HEK293T (cell line): ENCODE measurements around the gene INO80D.

Experiments
- CTCF ChIA-PET: fragments of 350-600 bp; formaldehyde crosslinking; extraction: SDS; loops from one replicate; lab custom pipeline; 2021; ENCODE audit warnings: antibody characterized with exemption, inconsistent platforms; lab: Yijun Ruan, JAX
- POLR2A ChIA-PET: fragments of 350-600 bp; formaldehyde crosslinking; extraction: SDS; loops from one replicate; lab custom pipeline; 2020; ENCODE audit warnings: antibody characterized with exemption, inconsistent platforms; lab: Yijun Ruan, JAX
- DNase-seq: peaks from one replicate; pipeline ENCODE4 v3.0.0; 2012; ENCODE audit warnings: mixed read lengths; ENCODE audit errors: extremely low spot score
- ARNT ChIP-seq: fragments of 450-650 bp; IDR thresholded peaks from 2 replicates; pipeline ENCODE4 v1.6.1; 2017; ENCODE audit warnings: mild to moderate bottlenecking
- BHLHE40 ChIP-seq: fragments of 450-650 bp; IDR thresholded peaks from 2 replicates; pipeline ENCODE4 v1.6.1; 2016; ENCODE audit warnings: mild to moderate bottlenecking, moderate library complexity, borderline replicate concordance
- CTBP1 ChIP-seq: fragments of 450-650 bp; IDR thresholded peaks from 2 replicates; pipeline ENCODE4 v1.6.1; 2016; ENCODE audit warnings: borderline replicate concordance
- ELF4 ChIP-seq: fragments of 450-650 bp; IDR thresholded peaks from 2 replicates; pipeline ENCODE4 v1.6.1; 2017; ENCODE audit warnings: antibody characterized with exemption
- FOXA1 ChIP-seq: fragments of 450-650 bp; IDR thresholded peaks from 2 replicates; pipeline ENCODE4 v1.6.1; 2016; ENCODE audit warnings: mild to moderate bottlenecking
- FOXK2 ChIP-seq: fragments of 450-650 bp; IDR thresholded peaks from 2 replicates; pipeline ENCODE4 v1.6.1; 2016; ENCODE audit warnings: mild to moderate bottlenecking
- FOXM1 ChIP-seq: fragments of 450-650 bp; IDR thresholded peaks from 2 replicates; pipeline ENCODE4 v1.6.1; 2017; ENCODE audit warnings: mild to moderate bottlenecking, borderline replicate concordance
- HDGF ChIP-seq: fragments of 450-650 bp; IDR thresholded peaks from 2 replicates; pipeline ENCODE4 v1.6.1; 2017; ENCODE audit warnings: antibody characterized with exemption, borderline replicate concordance
- L3MBTL2 ChIP-seq: fragments of 450-650 bp; conservative IDR thresholded peaks from 2 replicates; pipeline ENCODE4 v1.6.1; 2016; ENCODE audit warnings: mild to moderate bottlenecking
- LEF1 ChIP-seq: fragments of 450-650 bp; IDR thresholded peaks from 2 replicates; pipeline ENCODE4 v1.6.1; 2017; ENCODE audit warnings: mild to moderate bottlenecking, borderline replicate concordance
- NFRKB ChIP-seq: fragments of 450-650 bp; IDR thresholded peaks from 2 replicates; pipeline ENCODE4 v1.6.1; 2016; ENCODE audit warnings: mild to moderate bottlenecking, moderate library complexity
- PKNOX1 ChIP-seq: fragments of 450-650 bp; IDR thresholded peaks from 2 replicates; pipeline ENCODE4 v1.6.1; 2016
- SP1 ChIP-seq: fragments of 450-650 bp; IDR thresholded peaks from 2 replicates; pipeline ENCODE4 v1.6.1; 2017
- SUZ12 ChIP-seq: fragments of 450-650 bp; IDR thresholded peaks from 2 replicates; pipeline ENCODE4 v1.6.1; 2016; ENCODE audit warnings: mild to moderate bottlenecking
- TARDBP ChIP-seq: fragments of 450-650 bp; IDR thresholded peaks from 2 replicates; pipeline ENCODE4 v1.6.1; 2016
- ZNF384 ChIP-seq: fragments of 450-650 bp; IDR thresholded peaks from 2 replicates; pipeline ENCODE4 v1.6.1; 2016

INO80D gene

GRCh38 chr2:205970348-205970747 is 115.6 kb downstream of the INO80D start:
- TF ChIP-seq HDGF (no peak), LEF1 (no peak), SUZ12 (no peak), PKNOX1 (no peak), BHLHE40 (no peak), NFRKB (no peak), CTBP1 (no peak), L3MBTL2 (no peak), ARNT (no peak), FOXK2 (no peak), FOXA1 (no peak), FOXM1 (no peak)
- CTCF ChIA-PET = interaction anchor here (1.8 kb wide), 1 partner anchor 44 kb away, joined by 4 read pairs; no protein-coding TSS in a partner anchor
- no peak for DNase-seq
- POLR2A ChIA-PET = no interaction called here

DNA sequence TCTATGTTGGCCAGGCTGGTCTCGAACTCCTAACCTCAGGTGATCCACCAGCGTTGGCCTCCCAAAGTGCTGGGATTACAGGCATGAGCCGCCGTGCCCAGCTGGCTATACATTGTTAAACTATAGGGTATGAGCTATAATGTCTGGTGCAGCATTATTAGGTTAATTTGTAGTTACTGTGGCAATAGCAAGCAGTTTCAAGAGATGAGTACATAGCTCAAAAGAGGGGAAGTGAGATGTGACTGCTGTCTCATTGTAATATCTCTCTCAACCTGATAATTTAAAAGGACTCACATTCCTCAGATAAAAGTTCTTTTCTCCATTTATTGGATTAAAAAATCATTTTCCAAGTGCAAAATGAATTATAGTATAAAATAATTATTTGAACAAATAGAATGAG is 116.4 kb downstream of the INO80D start:
- POLR2A ChIA-PET = no interaction called here
- CTCF ChIA-PET = interaction anchor here (1.1 to 1.2 kb wide), 2 partner anchors 14 to 22 kb away, joined by 4 to 5 read pairs; no protein-coding TSS in a partner anchor
- TF ChIP-seq ZNF384 (no peak), FOXA1 (no peak), FOXK2 (no peak), LEF1 (no peak)
- no peak for DNase-seq

- ChIA-PET POLR2A (no interaction called here), CTCF (no interaction called here)
Observed at GRCh38 chr2:205967391-205968075, 118.4 kb downstream of the INO80D start.

GRCh38 chr2:205965707-205966106 is 120.3 kb downstream of the INO80D start:
- ChIA-PET POLR2A (no interaction called here), CTCF (no interaction called here)
- no peak for TF ChIP-seq SUZ12
- no peak for TF ChIP-seq ARNT
- no peak for TF ChIP-seq TARDBP
- no peak for TF ChIP-seq HDGF
- no peak for TF ChIP-seq L3MBTL2
- TF ChIP-seq BHLHE40 = no peak
- no peak for TF ChIP-seq ELF4
- TF ChIP-seq CTBP1 = no peak
- no peak for TF ChIP-seq SP1
- TF ChIP-seq FOXM1 = no peak
- TF ChIP-seq PKNOX1 = no peak
- TF ChIP-seq ZNF384 = no peak
- no peak for TF ChIP-seq FOXK2
- no peak for TF ChIP-seq LEF1
- no peak for TF ChIP-seq FOXA1
- no peak for DNase-seq

More at GRCh38 chr2:205967391-205968075, 118.4 kb downstream of the INO80D start:
- DNase-seq = no peak
- TF ChIP-seq CTBP1 = no peak
- no peak for TF ChIP-seq FOXA1
- no peak for TF ChIP-seq L3MBTL2
- TF ChIP-seq ZNF384 = no peak
- TF ChIP-seq NFRKB = no peak
- no peak for TF ChIP-seq SUZ12
- no peak for TF ChIP-seq LEF1
- TF ChIP-seq HDGF = no peak
- TF ChIP-seq SP1 = no peak
- no peak for TF ChIP-seq ELF4
- TF ChIP-seq PKNOX1 = no peak
- no peak for TF ChIP-seq ARNT
- no peak for TF ChIP-seq BHLHE40
- TF ChIP-seq TARDBP = no peak
- no peak for TF ChIP-seq FOXK2
- TF ChIP-seq FOXM1 = no peak

GRCh38 chr2:205964111-205964761 is 121.7 kb downstream of the INO80D start:
- no peak for DNase-seq
- ChIA-PET CTCF (interaction anchor here (0.6 kb wide), 1 partner anchor 38 kb away, joined by 3 read pairs; no protein-coding TSS in a partner anchor), POLR2A (no interaction called here)

More at GRCh38 chr2:205964111-205964761, 121.7 kb downstream of the INO80D start:
- TF ChIP-seq HDGF (no peak), NFRKB (no peak), SUZ12 (no peak), LEF1 (no peak), BHLHE40 (no peak), L3MBTL2 (no peak), PKNOX1 (no peak), ARNT (no peak), SP1 (no peak), TARDBP (no peak), CTBP1 (no peak), FOXK2 (no peak), ELF4 (no peak), ZNF384 (no peak), FOXA1 (no peak), FOXM1 (no peak)
